RKO (cell line): ENCODE measurements around the gene UXS1.

ENCODE experiments used
- DNase-seq: peaks from one replicate; pipeline ENCODE4 v3.0.0-alpha.2; 2016; ENCODE audit warnings: low spot score

UXS1 gene

DNA sequence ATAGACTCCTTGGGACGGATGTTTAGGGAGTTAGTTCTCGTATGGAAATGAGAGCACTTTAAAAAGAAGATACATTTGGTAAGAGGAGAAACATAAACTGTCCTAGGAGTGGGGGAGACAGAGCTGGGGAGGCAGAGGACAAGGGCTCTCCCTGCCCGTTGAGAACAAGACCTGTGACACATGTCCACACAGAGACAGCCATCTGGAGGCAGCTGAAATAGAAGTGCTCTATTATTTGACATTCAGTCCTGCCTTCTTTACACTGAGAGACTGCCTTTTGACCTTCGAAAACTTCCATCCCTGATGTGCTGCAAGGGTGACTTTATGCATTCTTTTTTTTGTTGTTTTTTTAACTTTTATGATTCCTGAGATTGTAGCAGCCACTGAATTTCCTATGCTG is 150.1 kb downstream of the UXS1 start:
- DNase-seq, result no peak
